Stimulated activated CD8-positive, alpha-beta memory T cell treated with anti-CD3 and anti-CD28 coated beads, Interleukin-7, amount 100 ng/mL, for 1 hour (primary cell): Measurements from ENCODE around the gene IHH.

Experiments
- DNase-seq, 2 donors: peaks; one replicate each; pipeline ENCODE4 v3.0.0-alpha.2; 2020; ENCODE audit warnings: low read depth in 2 of 2

The IHH gene

GRCh38 chr2:219038600-219038999 lies 22.1 kb downstream of the IHH start:
- DNase-seq = no peak

DNA sequence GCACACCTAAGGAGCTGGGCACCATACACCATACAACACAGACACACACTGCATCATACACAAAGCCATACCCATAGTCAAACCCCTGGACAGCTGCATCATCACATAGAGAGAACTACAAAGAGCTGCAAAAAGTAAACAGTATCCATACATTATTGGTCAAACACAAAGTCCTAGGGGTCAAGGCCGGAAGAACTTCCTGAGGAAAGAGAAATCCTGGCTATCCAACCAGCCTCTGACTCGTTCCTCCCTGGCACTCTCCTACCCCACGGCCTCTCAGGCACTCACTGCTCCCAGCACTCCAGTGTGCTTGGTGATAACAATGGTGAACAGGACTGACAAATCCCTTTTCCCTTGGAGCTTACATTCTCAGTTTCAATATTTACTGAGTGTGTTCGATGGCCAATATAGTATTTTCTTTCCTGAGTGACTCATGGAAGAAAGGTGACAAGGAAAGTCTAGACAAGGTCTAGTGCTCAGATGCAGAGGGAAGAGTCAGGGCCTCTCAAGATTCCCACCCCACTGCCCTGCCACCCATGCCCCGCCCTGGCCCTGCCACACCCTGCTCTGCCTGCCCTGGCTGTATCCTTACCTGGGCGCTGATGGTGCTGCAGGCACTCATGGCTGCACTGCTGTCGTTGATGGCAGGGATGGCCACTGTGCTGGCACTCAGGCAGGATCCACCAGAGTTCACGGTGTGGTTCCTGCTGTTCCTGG lies 22.8 kb downstream of the IHH start:
- no peak for DNase-seq

DNA sequence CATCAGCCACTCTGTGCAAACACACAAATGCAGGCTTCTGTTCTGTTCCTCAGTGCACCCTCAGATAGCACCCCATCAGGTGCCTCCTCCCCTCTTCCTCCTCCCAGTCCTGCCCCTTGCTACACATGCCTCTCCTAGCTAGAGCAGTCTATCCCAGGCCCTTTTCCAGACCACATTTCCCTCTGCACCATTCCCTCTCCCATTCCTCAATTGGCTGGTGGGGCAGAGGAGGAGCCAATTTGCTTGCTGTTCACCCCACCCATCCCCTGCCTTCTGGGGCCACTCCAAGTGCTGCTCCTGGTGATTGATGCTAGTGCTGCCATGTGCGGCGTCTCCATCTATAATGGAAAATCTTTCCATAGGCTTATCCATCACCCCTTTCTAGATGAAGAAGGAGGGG lies 24.8 kb downstream of the IHH start:
- no peak for DNase-seq

GRCh38 chr2:219034823-219035222 lies 25.9 kb downstream of the IHH start:
- DNase-seq = no peak

GRCh38 chr2:219032051-219032745 lies 28.5 kb downstream of the IHH start:
- DNase-seq = no peak

GRCh38 chr2:219031005-219031738 lies 29.5 kb downstream of the IHH start:
- no peak for DNase-seq

DNA sequence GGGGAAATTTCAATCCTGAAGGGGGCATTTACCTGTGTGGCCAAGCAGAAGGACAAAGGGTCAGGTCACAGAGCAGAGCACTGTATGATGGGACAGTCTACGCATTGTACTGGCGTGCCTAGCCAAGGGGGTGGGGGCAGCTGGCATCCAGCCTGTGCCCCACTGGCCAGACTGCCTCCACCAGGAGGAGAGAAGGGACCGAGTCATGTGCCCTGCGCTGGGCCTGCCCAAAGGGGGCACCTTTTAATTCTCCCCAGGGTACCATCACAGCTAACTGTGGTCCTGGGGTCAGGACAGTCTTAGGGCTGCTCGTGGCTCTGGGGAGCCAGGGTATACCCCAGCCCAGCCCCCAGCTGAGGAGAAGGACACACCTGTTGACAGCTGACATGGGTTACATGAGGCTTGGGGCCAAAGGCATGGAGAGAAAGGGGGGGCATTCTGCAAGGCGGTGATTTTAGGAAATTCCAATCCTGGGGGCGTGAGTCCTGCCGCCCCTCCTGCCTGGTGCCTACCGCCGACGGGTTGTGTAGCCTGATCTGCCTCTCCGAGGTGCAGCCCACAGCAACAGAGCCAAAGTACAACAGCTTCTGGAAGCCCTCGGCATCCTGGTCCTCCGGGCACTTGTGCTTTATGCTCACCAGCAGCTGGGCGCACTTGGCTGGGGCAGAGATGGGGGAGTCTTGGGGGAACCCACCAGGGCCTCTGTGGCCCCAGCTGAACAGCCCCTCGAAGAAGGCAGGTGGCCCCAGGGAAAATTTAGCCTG lies 30.4 kb downstream of the IHH start:
- DNase-seq = no peak

GRCh38 chr2:219029829-219030165 lies 30.9 kb downstream of the IHH start:
- peak; percentile 46 to 65 for DNase-seq

DNA sequence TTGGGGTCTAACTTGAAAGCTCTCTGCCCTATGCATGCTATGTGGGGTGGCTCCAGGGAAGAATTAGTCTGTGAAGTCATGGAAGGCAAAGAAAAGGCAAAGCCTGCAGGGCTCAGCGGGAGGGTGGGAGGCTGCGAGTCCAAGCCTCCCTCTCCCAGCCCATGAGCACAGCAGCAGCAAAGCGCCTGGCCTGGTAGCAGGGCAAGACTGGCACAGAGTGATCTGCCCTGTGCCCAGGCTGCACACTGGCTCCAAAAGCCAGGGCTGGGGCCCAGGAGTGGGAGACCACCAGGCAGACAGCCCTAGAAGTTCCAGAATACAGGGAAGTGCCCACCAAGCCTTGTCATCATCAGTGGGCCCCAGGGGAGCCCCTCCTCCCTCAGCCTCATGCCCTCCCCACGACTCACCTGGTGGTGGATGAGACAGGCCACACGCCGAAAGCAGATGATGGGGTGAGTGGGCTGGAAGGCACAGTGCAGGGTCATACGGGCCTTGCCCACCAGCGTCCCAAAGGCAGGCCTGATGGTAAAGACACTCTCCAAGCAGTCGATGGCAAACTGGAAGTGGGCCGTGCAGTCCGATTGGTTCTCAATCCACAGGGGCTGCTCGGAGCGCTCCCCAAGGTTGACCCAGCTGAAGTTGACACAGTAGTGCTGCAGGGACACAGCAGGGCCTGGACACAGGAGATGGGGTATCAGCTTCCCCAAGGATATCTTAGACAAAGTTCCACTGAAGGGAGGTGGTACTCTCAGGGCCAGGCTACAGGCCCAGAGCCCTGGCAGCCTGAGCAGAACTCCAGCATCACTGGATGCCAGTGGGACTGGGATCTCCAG lies 31.5 kb downstream of the IHH start:
- DNase-seq = no peak

DNA sequence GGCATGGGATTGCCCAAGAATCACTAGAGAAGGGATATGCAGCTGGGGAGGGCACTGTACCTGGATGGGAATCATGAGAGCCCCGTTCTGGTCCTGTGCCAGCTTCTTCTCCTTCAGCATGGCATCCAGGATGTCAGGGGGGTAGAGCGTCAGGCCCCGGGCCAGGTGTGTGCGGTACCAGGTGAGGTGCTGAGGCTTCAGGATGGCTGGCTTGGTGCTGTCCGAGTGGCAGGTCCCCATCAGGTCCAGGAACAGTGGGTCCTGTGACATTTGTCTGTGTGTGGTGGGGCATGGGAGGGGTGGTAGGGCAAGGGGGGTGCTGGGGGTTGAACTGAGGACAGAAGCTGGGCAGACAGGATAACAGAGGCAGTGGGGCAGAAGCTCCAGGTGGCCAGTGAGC lies 32.6 kb downstream of the IHH start:
- DNase-seq = no peak

- no peak for DNase-seq
These were observed 33.1 kb downstream of the IHH start for GRCh38 chr2:219027511-219028055.

DNA sequence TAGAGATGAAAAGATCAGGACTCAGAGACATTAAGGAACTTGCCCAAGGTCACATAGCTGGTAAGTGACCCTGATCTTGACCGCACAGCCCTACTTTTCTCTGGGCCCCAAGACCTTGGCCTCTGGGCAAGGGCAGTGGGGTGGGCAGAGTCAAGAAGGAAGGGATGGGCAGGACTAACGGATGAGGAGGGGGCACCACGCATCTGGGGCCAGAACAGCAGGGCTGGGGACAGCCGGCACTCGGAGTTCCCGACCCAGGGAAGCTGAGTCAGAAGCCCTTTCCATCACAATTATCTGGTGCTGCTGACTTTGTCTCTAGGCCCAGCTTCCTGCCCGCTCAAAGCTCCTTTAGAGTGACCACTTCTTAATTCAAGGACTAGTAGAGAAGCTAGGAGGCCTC lies 33.8 kb downstream of the IHH start:
- no peak for DNase-seq

GRCh38 chr2:219025637-219026585 lies 34.8 kb downstream of the IHH start:
- no peak for DNase-seq

- DNase-seq = no peak
These were observed 36.7 kb downstream of the IHH start for GRCh38 chr2:219024059-219024458.

DNA sequence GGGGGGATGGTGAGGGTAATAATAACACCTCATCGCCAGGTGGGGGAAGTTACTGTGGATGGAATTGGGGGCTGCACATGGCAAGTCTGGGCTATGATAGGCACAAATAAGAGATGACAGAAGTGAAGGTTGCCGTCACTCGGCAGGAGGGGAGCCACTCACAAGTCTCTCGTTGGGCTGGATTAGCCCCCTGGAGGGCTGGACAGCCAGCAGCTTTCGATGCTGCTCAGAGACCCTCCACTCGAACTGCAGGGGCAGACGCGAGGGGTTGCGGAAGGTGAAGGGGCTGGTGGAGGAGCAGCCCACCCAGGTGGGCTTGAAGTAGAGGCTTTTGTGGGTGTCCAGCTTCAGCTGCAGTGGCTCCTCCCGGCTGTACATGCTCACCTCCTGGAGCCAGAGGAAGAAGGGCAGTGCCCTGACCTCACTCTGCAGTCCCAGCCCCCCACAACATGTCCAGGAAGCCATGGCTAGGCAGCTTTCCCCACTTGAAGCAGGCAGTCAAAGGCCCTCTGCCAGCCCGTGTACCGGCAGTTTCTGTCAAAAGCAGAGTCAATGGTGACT lies 37.6 kb downstream of the IHH start:
- DNase-seq = no peak

GRCh38 chr2:219022616-219023015 lies 38.1 kb downstream of the IHH start:
- DNase-seq = no peak

DNA sequence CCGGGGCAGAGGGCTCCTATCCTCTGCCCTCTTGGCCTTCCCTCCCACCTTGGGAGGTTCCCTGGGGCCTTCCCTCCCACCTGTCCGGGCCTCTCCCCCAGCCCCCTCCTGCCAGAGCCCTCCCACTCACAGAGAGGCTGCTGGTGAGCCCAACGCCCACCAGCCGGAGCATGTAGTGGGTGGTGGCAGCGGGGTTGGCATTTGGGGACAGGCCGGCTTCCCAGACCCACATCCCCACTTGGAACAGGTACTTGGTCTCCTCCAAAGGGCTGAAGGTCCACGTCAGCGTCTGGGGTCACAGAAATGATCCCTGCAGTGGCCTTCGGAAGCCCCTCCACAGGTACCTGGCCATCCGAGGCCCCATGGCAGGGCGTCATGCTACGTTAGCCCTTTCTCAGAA lies 38.7 kb downstream of the IHH start:
- DNase-seq = no peak

DNA sequence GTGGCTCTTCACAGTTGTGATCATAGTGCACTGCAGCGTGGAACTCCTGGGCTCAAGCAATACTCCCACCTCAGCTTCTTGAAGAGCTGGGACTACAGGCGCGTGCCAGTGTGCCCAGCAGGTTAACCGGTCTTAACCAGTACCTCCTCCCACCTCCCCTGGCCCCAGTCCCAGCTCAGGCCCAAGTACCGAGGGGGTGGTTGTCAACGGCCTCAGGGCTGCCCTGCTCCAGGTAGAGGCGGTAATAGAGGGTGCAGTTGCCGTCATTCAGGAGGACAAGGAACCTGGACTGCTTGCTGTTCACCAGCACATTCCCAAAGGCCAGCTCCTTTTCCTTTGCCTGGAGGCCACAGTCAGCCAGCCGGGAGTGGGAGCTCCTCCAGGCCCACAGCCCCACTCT lies 39.1 kb downstream of the IHH start:
- no peak for DNase-seq

DNA sequence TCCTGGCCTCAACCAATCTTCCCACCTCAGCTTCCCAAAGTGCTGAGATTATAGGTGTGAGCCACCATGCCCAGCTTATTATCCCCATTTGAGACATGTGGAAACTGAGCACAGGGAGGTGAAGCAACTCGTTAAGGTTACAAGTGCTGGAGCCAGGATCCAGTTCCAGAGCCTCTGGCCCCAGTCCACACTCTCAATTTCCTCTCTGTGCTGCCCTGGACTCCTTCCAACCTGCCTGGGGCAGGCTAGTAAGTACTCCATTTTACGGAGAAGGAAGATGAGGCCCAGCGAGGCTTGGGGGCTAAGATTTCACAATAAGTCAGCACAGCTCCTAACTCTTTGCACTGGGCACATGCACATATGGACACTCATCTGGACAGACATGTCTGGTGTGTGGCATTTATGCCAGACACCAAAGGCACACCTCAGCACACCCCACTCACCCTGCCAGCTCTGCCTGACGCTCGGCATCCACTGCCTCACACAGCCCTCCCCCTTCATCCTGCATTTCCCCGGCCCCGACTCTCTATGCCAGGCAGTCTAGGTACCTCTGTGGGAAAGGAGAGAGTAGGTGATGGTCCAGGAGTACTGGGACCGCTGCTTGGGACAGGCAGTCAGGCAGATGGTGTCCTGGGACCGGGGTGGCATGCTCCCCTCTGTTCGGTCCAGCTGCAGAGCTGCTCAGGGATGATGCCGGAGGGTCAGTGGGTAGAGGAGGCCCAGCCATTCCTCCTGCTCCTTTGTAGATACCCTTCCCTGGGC lies 39.9 kb downstream of the IHH start:
- DNase-seq = no peak
